EH (cell line): Measurements from ENCODE around the gene BCAS3.
"Not testable (repeated sequence)": the region's sequence is repeated elsewhere in the genome, so short reads cannot be mapped to it uniquely, and the experiment has no call there.

ENCODE experiments used
- DNase-seq: peaks from one replicate; pipeline ENCODE4 v3.0.0-alpha.2; 2015; ENCODE audit warnings: low read depth

The BCAS3 gene

DNA sequence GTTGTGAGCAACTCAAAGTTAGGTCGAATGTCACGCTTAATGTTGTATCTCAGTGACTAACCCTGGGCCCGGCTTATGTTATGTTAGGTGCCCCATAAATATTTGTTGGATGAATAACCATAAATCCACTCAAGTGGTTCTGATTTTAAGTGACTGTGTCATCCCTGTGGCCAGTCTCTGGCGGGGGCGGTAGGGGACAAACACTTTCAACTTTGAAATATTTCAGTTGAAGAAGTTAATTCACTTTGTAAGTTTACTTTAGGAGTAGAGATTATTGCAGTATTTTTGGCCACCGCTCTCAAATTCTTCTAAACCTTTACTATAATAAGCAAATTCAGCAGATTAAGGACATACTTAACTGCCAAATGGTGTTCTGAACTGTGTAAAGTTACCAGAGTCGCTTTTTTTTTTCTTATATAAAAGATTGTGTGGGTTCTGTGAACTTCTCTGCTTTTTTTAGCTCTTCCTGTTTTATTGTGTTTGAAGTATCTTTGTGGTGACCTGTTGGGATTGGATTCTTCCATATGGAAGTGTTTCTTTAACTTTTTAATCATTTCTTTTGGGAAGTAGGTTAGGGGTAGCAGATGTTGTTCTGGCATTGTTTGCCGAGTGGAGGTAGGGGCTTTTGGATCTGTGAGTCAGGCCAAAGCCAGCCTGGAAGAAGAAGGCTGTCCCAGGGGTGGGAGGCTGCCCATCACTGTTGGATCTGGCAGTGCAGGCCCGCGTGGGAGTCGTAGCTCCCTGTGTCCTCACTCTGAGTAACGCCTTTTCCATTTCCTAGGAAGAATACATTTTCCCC, 660.5 kb downstream of the BCAS3 start:
- DNase-seq, result peak; percentile 97

DNA sequence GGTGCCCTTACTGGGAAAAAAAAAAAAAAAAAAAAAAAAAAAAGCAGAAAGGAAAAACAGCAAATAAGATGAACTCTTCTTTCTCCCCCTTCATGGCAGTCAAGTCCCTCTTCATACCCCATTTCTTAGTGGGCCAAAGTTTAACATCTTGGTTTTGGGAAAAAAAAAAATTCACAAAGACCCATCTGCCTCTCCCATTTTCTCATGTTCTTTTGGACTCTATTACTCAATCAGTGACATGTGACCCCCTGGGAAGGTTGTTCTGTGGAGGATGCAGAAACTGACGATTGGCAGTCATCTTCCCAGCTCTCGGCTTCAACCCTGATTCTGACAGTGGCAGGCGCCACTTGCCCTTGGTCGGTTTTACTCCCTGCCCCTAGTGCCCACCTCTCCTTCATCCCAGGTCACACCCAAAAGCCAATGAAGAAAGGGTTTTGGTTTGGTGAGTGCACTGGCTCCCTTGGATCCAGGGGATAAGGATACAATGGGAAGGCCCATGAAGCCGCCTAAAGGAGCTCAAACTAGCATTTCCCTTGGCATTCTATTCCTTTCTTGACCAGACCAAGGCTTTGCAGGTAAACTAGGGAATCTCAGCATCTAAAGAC, 661.3 kb downstream of the BCAS3 start:
- no peak for DNase-seq

DNA sequence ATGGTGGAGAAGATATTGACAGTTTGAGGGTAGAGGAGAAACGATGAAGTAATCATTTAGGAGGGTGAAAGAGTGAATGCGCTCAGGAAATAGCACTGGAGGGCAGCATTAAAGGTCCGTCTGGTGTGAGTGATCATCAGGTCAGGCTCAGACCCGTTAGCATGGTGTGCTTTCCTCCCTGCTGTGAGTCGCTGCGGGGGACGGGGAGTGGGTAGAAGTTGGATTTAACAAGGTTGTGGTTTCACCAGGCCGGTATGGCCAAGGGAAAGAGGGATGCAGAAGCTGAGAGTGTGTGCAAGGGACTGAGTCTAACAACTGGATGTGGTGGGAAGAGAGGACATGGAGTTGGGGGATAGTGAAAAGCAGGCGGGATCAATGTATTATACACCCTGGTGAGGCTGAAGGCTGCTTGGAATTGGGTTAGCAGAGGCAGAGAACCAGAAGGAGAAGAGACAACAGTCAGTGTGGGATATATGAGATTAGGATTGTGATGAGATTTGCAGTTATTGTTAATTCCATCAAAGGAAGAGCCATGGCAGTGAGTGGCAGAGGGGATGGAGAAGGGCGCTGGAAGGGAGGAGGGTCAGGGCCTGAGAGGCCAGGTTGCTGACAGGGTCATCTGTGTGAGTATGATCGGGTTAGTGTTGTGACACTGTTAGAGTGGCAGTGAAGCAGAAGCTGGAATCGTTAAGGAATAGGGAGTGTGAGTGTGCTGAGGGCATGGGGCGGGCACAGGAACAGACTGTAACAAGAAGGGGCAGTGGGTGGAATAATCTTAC, 663.0 kb downstream of the BCAS3 start:
- DNase-seq, result peak; percentile 35

DNA sequence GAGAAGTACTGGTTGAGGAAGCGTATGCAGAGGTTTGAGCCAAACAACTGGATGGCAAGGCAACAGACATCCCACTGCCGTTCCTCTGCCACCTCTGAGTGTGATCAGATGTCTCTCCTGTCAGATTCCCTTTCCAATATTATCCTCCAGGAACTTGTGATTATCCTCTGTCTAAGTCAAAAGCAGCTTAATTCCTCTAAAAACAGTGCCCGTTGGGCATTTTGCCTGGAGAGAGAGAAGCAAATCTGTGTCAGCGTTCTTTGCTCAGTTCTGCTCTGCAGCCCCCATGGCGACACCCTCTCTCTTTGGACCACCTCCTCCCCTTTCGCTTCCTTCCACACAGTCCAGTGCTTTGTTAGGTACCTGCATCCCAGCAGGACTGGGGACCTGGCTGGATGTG, 665.9 kb downstream of the BCAS3 start:
- DNase-seq, result no peak

DNA sequence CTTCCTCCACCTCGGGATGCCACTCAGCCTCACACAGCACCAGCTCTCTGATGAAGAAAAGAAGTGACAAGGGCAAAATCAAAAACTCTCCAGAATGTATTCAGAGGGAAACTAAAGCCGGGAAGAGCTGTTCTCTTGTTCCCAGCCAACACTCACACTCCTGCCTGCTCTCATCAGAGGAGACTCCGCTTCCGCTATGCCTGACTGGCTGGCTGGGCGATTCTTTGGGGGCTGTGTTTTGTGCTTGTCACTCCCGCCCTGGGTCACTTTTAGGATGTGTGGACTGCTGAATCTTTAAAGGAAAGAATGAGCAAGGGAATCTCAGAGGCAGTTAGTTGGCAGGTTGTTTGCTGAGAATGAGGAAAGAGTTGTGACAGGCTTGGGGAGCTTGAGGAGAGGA, 667.4 kb downstream of the BCAS3 start:
- no peak for DNase-seq

DNA sequence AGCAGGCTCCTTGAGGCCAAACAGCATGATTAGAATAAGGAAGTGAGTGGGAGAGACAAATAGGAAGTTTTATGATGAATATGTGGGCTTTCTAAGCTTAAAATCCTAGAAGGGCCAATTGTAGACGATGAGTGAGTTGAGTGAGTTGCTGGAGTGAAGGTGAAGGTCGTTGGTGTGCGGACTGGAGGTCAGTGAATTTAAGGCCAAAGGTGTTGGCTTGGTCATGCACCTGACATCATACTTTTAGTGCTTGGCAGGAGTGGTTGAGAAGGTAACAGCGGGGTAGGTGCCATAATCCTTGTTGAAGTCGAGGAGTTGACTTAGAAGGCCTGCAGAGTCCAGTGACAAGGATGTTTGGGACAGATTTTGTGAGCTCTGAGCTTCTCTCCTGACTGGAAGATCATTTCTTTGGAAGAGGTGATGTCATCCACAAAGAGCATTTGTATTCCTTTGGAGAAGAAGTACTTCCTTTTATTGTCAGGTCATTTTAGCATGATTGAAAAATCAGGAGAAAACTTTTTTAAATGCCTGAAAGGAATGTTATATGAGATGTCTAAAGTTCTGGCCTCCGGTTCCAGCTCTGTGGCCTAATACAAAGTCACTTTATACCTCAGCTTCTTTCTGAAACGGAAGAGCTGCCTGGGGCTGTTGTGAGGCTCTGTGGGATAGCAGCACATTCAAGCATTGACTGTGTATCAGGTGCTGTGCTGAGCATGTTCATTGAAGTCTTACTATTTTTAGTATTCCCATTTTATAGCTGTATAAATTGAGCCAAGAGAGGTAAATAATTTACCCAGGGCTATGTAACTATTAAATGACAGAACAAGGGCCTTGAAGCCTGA, 668.4 kb downstream of the BCAS3 start:
- DNase-seq, result no peak

DNA sequence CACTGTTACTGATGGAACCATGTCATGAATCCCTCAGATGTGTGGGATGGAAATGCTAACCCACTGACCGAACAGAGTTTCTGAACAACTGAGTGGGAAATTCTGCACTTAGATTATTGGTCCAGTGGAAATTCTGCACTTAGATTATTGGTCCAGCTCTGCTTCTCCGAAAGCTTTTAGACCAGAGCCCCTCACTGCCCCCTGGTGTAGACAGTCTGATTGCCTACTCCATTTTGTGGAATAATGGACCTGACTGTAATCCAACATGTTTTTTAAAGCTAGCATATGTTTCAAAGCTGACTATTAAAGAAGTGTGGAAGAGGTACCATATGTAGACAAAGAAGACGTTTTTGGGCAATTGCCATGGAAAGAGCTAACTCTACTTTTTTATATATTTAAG, 671.7 kb downstream of the BCAS3 start:
- peak; percentile 17 for DNase-seq

DNA sequence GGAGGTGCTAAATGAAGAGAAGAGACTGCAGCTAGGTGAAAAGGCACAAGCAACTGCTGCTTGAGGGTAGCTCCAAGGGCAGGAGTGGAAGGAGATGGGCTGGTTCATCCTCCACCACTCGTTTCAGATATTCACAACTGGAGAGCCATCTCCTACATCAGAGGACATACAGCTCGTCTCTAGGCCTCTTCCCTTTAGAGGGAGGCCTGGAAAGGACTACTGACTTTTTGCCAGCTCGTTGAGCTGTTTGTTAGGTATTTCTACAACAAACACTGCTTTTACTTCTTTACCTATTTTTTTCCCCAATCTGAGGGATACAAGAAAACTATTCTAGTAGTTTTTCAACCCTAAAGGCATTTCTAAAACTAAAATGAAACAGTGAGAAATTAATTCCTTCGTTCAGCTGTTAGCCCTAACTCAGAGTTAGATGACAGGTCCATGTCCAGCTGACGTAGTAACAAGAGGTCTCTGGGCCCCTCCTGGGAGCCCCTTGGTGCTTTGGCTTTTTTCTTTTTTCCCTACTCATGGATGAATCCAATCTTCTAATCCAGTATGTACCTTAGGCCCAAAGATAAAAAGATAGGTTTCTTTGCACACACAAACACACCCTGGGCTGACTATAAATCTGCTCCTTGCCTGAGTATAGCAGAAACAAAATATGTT, 674.2 kb downstream of the BCAS3 start:
- DNase-seq, result no peak

DNA sequence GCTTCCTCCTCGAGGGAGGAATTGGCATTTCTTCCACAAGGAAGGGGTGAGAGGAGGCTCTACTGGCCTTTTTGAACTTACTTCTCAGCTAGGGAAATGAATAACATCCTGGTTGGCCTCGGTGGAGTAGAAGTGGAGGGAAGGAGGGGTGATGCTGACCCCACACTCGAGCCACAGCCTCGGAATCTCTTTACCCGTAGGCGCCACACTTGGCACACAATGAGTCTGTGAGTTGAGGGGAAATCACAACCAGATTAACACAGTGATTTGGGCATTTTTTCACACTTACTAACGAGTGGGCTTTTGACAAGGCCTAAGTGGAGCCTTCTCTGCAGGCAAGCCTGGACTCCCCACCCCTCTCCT, 674.7 kb downstream of the BCAS3 start:
- DNase-seq, result peak; percentile 40

DNA sequence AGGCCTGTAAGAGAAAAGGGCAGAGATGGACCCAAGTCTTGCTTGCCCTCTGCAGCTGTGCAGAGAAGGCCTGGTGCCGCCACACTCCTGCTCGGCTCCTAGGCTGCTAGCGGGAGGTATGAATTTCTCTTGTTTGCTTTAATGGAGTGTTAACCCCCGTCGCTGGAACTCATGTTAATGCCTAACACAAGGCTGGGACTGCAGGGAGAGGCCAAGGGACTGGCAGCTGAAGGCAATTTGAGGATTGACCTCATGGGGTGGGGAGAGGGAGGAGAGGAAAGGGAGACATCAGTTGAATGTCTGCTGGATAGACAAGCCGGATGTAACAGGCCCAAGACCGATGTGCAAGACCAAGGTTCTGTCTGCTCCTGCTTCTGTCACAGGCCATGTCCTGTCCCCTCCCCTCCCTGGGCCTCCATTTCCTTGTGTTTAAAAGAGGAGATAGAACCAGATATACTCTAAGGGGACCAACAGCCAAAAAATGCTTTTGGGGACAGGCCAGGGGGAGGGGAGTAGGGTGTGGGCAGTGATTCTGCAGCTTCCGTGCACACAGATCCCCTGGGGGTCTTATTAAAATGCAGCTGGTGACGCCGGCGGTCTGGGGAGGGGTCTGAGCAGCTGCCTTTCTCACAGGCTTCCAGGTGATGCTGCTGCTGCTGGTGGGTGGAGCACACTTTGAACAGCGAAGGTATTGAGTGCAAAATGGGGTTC, 675.3 kb downstream of the BCAS3 start:
- DNase-seq, result no peak

DNA sequence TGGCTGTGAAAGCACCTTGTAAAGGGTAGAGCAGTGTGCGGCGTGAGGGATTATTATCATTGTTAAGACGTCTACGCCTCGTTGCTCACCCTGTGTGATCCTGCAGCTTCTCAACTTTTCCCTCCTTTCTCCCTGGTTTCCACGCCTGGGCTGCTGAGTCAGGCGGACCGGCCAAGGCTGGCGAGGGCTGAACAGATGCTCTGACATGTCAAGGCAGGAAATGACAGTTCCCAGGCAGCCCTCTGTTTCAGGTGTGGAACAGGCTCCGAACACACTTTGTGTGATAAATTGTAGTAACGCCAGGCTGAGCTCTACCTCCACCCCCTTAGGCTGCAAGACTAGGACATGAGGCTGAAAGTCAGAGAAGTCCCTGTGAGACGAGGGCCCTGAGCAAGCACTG, 676.0 kb downstream of the BCAS3 start:
- no peak for DNase-seq

DNA sequence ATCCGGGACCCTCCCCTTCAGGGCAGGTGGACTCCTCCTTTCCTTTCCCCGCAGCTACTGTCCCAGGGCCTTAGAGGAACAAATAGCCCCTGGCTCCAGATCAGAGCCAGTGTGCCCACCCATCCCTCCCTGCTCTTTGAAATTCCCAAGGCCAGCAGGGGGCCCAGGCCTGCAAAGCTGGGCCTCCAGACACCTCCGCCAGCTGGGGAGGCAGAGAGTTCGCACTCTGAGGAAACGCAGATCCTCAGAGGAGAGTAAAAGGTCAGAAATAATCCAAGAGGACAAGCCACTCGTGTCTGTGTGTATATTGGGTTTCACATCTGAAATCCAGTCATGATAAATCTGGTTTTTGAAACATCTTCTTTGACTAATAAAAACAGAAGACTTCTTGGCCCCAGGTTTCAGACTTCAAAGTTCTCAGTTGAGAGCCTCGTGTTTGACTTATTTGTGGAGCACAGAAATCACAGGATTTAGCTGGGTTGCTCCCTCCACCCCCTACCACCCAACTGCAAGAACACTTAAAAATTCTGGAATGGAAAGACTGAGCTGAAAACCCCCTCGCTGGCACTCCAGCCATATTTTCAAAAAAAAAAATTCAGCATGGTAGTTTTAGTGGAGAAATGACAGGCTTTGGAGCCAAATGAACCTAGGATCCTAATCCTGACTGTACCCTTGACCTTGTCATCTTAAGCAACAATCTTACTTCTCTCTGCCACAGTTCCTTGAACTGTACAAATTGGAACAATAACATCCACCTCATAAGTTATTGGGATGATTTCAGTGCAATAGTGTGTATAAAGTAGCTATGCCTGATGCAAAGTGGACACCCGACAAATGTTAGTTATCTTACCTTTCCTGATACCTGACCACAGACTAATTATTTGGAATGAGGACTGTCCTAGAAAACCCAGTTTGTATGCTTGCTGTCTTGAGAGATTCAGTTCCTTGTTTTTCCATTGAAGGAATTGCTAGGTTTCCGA, 677.5 kb downstream of the BCAS3 start:
- no peak for DNase-seq

DNA sequence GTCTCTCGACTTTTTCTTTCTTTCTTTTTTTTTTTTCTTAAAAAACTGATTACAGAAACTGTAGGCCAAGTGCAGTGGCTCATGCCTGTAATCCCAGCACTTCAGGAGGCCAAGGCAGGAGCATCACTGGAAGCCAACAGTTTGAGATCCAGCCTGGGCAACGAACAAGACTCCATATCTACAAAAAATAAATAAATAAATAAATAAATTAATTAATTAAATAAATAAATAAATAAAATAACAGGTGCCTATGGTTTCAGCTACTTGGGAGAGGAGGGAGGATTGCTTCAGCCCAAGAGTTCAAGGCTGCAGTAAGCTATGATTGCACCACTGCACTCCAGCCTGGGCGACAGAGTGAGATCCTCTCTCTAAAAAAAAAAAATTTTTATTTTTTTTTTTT, 679.4 kb downstream of the BCAS3 start:
- not testable (repeated sequence) for DNase-seq

DNA sequence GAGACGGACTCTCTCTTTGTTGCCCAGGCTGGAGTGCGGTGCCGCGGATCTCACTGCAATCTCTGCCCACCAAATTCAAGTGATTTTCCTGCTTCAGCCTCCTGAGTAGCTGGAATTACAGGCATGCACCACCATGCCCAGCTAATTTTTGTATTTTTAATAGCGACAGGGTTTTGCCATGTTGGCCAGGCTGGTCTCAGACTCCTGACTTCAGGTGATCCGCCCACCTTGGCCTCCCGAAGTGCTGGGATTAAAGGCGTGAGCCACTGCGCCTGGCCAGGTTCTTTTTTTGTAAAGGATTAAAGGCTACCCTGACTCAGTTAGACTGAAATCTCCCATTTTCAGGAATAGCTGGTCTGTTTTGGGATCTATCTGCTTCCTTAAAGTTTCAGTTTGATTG, 681.9 kb downstream of the BCAS3 start:
- not testable (repeated sequence) for DNase-seq

DNA sequence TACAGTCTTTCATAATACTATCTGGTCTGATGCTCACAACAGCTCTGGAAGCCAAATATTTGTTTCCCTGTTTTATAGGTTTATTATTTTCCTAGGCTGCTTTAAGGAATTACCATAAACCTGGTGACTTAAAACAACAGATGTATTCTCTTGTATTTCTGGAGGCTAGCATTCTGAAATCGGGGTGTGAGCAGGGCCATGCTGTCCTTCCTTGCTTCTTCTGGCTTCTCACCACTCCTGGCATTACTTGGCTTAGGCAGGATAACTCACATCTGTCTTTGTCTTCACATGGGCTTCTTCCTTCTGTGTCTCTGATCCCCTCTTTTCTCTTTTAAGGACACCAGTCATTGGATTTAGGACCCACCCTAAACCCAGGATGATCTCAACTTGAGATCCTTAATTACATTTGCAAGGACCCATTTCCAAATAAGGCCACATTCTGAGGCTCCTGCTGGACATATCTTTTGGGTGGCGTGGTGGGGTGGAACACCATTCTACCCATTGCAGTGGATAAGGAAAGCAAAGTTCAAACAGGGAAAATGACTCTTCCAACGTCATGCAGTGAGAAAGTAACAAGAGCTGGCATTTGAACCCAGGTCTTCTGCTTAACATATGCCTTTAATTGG, 682.8 kb downstream of the BCAS3 start:
- no peak for DNase-seq

DNA sequence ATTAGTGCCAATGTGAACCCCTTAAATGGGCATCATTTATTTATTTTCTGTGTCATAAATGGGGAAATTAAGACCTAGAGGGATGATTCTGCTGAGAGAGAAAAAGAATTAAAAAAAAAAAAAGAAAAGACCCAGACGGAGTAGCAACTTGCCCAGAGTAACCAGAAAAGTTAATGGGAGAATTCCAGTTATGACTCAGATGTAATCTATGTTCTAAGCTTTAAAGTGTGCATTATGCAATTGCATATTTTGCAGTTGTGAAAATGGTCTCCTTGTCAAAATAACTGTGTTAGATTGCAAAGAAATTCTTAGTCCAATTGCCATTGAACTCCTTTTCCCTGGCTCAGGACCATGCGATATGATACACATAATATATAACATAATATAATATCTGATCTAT, 683.4 kb downstream of the BCAS3 start:
- DNase-seq, result peak; percentile 89

DNA sequence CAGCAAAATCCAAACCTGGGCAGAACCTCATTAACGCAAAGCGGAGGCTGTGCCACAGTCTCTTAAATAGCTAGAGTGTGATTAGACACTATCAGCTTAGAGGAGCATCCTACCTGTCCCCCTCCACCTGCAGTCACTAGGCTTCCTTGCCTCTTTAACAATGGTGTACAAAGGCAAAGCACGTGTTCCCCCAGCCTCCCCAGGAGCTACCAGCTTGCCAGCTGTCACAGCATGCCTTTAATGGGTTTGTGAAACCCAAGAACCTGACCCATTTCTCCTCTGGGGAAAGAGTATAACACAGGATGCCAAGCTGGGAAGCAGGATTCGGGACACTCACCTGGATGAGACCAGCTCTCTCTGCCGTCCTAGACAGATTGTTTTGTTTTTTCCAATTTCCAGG, 684.7 kb downstream of the BCAS3 start:
- no peak for DNase-seq

DNA sequence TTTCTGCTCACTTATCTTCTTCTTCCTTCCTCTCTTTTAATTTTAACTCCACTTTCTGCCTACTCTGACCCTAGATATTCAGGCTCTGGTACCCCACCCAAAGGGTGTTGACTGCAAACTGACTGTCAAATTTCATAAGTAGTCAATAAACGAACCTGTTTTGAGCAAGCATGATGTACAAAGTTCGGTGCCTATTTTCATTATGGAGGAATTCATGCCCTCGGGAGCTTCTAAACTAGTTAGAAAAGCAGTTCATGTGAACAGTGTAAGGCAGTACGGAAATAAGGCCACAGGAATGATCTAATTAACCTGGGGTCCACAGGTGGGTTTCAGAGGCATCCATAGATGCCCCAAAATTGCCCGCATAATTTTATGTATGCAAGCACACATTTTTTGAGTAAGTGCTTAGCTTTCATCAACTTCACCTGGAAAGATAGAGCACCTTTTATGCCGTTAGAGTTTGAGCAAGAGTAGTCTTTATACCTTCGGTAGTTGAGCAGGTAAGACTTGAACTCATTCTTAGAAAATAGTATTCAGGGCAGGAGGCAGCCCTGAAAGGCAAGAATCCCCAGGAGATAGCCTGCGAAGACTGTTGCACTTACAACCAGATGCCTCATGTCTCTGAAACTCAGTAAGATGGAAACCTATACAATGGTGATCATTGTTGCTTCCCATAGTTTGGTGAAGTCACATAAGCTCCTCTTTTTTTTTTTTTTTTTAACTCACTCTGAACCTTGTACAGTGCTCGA, 685.4 kb downstream of the BCAS3 start:
- no peak for DNase-seq
